GM19395 (cell line): ENCODE measurements around the gene CPEB3.
"Not testable (repeated sequence)": the region's sequence is repeated elsewhere in the genome, so short reads cannot be mapped to it uniquely, and the experiment has no call there.

Source experiments
- ATAC-seq: cut with Tn5 transposase; IDR thresholded peaks from one replicate; pipeline ENCODE4 v1.9.1; 2021; ENCODE audit warnings: mild to moderate bottlenecking, moderate library complexity; ENCODE audit not compliant: unreplicated experiment

CPEB3 gene

GRCh38 chr10:92047215-92047614 lies 243.7 kb downstream of the CPEB3 start:
- no peak for ATAC-seq

- no peak for ATAC-seq
Observed at GRCh38 chr10:92045641-92046106, 245.2 kb downstream of the CPEB3 start.

- no peak for ATAC-seq
Observed at GRCh38 chr10:92042541-92042940, 248.3 kb downstream of the CPEB3 start.

- no peak for ATAC-seq
Observed at GRCh38 chr10:92038949-92039348, 251.9 kb downstream of the CPEB3 start.

GRCh38 chr10:92033070-92033469 lies 257.8 kb downstream of the CPEB3 start:
- not testable (repeated sequence) for ATAC-seq

- ATAC-seq: no peak
Observed at GRCh38 chr10:92031580-92031979, 259.3 kb downstream of the CPEB3 start.

GRCh38 chr10:92027141-92027540 lies 263.7 kb downstream of the CPEB3 start:
- no peak for ATAC-seq

GRCh38 chr10:92025340-92025739 lies 265.5 kb downstream of the CPEB3 start:
- not testable (repeated sequence) for ATAC-seq

GRCh38 chr10:92024700-92025099 lies 266.2 kb downstream of the CPEB3 start:
- ATAC-seq: no peak

- no peak for ATAC-seq
Observed at GRCh38 chr10:92014620-92015019, 276.3 kb downstream of the CPEB3 start.

- no peak for ATAC-seq
Observed at GRCh38 chr10:92011560-92012214, 279.2 kb downstream of the CPEB3 start.

GRCh38 chr10:92010047-92010735 lies 280.7 kb downstream of the CPEB3 start:
- ATAC-seq: no peak

- ATAC-seq: no peak
Observed at GRCh38 chr10:92009445-92009844, 281.4 kb downstream of the CPEB3 start.

- no peak for ATAC-seq
Observed at GRCh38 chr10:92005978-92006377, 284.9 kb downstream of the CPEB3 start.

- no peak for ATAC-seq
Observed at GRCh38 chr10:92003258-92003657, 287.6 kb downstream of the CPEB3 start.

GRCh38 chr10:92001995-92002394 lies 288.9 kb downstream of the CPEB3 start:
- ATAC-seq: no peak

- no peak for ATAC-seq
Observed at GRCh38 chr10:92001581-92001980, 289.3 kb downstream of the CPEB3 start.
